GM06990 (cell line): ENCODE results near the gene PLXNA2.

Experiments used
- DNase-seq: peaks from one replicate; pipeline ENCODE4 v3.0.0-alpha.2; 2011; ENCODE audit not compliant: insufficient read length; ENCODE audit errors: extremely low read depth
- H3K27me3 ChIP-seq: replicated peaks from 2 replicates; pipeline ENCODE4 v1.6.0; 2011; ENCODE audit warnings: low read length; ENCODE audit not compliant: control insufficient read depth, insufficient read depth
- H3K36me3 ChIP-seq: 2 replicates; pipeline ENCODE4 v1.5.1; 2011; ENCODE audit warnings: low read length; ENCODE audit not compliant: control insufficient read depth, insufficient read depth
- H3K4me3 ChIP-seq: replicated peaks from 2 replicates; pipeline ENCODE4 v1.5.1; 2011; ENCODE audit warnings: low read depth, mild to moderate bottlenecking, control low read depth, low read length
- TF ChIP-seq, protein P1 (sequence below): IDR thresholded peaks from 2 replicates; pipeline ENCODE4 v1.5.1; 2011; ENCODE audit warnings: low read length, control low read depth, mild to moderate bottlenecking, inconsistent platforms; ENCODE audit not compliant: insufficient read depth, poor library complexity, severe bottlenecking

Gene PLXNA2

DNA sequence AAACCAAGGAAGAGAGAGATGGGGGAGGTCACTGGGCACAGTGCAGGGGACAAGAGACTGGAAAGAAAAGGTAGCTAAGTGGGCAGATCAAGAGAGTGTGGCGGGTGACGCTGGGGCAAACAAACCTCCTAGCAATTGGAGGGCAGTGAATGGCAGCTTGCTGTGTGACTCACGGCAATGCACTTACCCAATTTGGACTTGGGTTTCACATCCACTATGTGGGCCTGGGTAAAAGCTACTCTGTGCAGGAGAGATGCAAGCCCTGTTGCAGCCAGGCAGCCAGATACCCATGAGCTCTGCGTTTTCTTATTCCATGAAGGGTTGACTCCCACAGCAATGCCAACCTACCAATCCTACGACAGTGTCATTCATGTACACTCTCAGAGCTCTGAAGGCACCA is 9.5 kb downstream of the PLXNA2 start:
- Histone ChIP-seq H3K27me3 (no peaks in the 10 kb centered on the region; the same call in 1 of the 2 replicates), H3K36me3 (no peaks in the 10 kb centered on the region), H3K4me3 (no peak overlapping the region)
- TF ChIP-seq, protein P1, sequence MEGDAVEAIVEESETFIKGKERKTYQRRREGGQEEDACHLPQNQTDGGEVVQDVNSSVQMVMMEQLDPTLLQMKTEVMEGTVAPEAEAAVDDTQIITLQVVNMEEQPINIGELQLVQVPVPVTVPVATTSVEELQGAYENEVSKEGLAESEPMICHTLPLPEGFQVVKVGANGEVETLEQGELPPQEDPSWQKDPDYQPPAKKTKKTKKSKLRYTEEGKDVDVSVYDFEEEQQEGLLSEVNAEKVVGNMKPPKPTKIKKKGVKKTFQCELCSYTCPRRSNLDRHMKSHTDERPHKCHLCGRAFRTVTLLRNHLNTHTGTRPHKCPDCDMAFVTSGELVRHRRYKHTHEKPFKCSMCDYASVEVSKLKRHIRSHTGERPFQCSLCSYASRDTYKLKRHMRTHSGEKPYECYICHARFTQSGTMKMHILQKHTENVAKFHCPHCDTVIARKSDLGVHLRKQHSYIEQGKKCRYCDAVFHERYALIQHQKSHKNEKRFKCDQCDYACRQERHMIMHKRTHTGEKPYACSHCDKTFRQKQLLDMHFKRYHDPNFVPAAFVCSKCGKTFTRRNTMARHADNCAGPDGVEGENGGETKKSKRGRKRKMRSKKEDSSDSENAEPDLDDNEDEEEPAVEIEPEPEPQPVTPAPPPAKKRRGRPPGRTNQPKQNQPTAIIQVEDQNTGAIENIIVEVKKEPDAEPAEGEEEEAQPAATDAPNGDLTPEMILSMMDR, result no peak
- no peak for DNase-seq

DNA sequence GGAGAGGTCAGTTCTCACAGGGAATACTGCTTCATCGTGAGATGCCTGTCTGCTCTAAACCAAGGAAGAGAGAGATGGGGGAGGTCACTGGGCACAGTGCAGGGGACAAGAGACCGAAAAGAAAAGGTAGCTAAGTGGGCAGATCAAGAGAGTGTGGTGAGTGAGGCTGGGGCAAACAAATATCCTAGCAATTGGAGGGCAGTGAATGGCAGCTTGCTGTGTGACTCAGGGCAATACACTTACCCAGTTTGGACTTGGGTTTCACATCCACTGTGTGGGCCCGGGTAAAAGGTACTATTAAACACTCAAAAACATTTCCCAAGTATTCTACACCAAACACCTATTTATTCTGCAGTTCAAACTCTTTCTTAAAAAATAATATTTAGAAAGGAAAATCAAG is 10.2 kb downstream of the PLXNA2 start:
- no peak overlapping the region for H3K4me3 ChIP-seq
- no peak for DNase-seq
- TF ChIP-seq, protein P1, result no peak
- no peaks in the 10 kb centered on the region for H3K36me3 ChIP-seq
- no peaks in the 10 kb centered on the region for H3K27me3 ChIP-seq

DNA sequence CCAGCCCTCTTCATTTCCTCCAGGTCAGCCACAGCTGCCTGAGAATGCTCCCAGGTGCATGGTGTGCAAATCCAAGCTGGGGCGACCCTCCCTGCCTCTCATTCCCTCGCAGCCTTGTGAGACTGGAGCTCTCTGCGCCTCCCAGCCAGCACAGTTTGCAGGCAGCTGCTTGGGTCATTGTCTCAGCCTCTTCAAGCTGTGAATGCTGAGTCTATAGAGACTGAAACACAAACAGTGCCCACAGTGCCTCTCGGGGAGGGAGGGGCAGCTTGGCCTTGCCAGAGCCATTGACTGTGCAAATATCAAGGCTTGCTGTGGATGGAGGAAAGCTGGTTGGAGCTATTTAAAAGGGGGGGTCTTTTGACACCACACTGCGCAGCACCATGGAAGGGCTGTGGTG is 10.6 kb downstream of the PLXNA2 start:
- Histone ChIP-seq H3K36me3 (no peaks in the 10 kb centered on the region), H3K4me3 (no peak overlapping the region), H3K27me3 (no peaks in the 10 kb centered on the region)
- DNase-seq, result no peak
- TF ChIP-seq, protein P1, result no peak

DNA sequence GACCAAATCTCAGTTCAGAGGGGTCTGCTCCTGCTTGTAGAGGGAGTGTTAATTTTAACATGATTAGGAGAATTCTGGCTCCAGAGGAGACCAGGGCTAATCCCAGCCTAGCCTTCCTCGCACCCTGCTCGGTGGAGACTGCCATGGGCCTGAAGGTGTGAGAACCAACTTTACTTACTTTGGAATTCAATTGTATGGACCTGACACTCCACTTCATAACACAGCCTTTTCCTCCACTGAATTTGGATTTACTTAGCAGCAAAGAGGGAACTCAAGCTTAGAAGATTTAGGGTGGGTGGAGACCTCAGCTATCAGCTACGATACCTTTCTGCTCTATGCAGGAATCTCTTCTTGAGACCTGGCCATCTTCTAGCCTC is 11.5 kb downstream of the PLXNA2 start:
- H3K36me3 ChIP-seq, result no peaks in the 10 kb centered on the region
- no peak for DNase-seq

DNA sequence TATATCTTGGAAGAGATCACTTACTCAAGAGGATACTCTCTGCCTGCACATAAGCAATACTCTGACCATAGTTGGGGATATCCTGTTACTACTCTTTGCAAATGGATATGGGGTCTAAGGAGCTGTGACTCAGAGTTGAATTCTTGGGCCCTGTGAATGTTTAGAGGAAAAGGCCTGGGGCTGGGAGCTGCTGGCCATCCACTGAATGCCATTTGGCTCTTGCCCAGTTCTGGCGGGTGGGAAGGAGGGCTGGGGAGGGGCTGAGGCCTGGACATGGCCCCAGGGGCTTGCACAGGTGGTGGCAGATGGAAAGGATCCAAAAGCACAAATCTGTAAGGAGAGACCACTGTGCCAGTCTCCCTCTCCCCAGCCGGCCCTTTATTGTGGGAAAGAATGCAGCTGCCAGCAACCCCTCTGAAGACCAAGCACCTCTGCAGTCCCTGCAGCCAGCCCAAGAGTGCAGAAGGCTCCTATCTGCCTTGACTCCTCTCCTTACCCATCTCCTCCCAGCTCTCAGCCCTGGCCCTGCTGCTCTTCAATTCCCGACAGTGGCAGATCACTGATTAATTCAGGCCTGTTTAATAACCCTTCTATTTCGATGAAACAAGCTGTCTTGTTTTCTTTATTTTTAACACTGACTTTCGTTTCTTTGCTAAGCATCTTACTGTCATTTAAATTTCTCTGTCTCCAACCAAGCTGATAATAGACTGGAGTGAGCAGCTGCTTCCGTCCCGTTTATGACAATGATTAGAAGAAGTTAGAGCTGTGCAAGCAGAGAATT is 12.1 kb downstream of the PLXNA2 start:
- no peaks in the 10 kb centered on the region for H3K27me3 ChIP-seq
- H3K4me3 ChIP-seq, result no peak overlapping the region
- DNase-seq, result no peak
- no peaks in the 10 kb centered on the region for H3K36me3 ChIP-seq
- TF ChIP-seq, protein P1, result no peak

More for the DNA sequence above, 11.5 kb downstream of the PLXNA2 start:
- Histone ChIP-seq H3K27me3 (no peaks in the 10 kb centered on the region), H3K4me3 (no peak overlapping the region)
- TF ChIP-seq, protein P1, result no peak
